Sigmoid colon (tissue), 4 donors: ENCODE data around the gene ADAMTS2.

Experiments used
- EP300 ChIP-seq, 4 donors: sonication (generic); formaldehyde crosslinking; IDR thresholded peaks; one replicate each; pipeline ENCODE4 v1.6.1; 2017; ENCODE audit warnings: antibody characterized with exemption in 4 of 4
- POLR2A ChIP-seq, 2 donors: fragments of 450-650 bp; IDR thresholded peaks; one replicate each; pipeline ENCODE4 v1.6.1; 2016; ENCODE audit warnings: antibody characterized with exemption in 2 of 2, mild to moderate bottlenecking in 2 of 2, moderate library complexity in 2 of 2
- POLR2AphosphoS5 ChIP-seq, 4 donors: sonication (generic); formaldehyde crosslinking; IDR thresholded peaks; one replicate each; pipeline ENCODE4 v1.6.1; 2017; ENCODE audit warnings: antibody characterized with exemption in 4 of 4
- TF ChIP-seq, protein P1 (sequence below), 4 experiments: fragments of 450-650 bp in 3 of 4; fragments of 200-600 bp in 1 of 4; IDR thresholded peaks; one replicate each; pipeline ENCODE4 v1.5.1; 2016 to 2019; ENCODE audit warnings: antibody characterized with exemption in 4 of 4, mild to moderate bottlenecking in 3 of 4, moderate library complexity in 2 of 4

GRCh38 chr5:179376701-179377420 is 31.6 kb upstream of the ADAMTS2 start:
- TF ChIP-seq, protein P1, sequence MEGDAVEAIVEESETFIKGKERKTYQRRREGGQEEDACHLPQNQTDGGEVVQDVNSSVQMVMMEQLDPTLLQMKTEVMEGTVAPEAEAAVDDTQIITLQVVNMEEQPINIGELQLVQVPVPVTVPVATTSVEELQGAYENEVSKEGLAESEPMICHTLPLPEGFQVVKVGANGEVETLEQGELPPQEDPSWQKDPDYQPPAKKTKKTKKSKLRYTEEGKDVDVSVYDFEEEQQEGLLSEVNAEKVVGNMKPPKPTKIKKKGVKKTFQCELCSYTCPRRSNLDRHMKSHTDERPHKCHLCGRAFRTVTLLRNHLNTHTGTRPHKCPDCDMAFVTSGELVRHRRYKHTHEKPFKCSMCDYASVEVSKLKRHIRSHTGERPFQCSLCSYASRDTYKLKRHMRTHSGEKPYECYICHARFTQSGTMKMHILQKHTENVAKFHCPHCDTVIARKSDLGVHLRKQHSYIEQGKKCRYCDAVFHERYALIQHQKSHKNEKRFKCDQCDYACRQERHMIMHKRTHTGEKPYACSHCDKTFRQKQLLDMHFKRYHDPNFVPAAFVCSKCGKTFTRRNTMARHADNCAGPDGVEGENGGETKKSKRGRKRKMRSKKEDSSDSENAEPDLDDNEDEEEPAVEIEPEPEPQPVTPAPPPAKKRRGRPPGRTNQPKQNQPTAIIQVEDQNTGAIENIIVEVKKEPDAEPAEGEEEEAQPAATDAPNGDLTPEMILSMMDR (IDR thresholded peaks at IDR 0.05): no peak
- TF ChIP-seq POLR2AphosphoS5 (IDR thresholded peaks at IDR 0.05) (no peak), POLR2A (IDR thresholded peaks at IDR 0.05) (no peak), EP300 (IDR thresholded peaks at IDR 0.05) (no peak)
